ENCODE results near the gene CD1E. TPM values are rescaled to one million over a fixed set of nuclear protein-coding genes. Genes with fewer than 3 reads are reported as not detected.
A peak's percentile ranks its signal among the peaks of the same experiment; 100 is the strongest.

CD1E gene
- polyA plus RNA-seq, 3 donors, result 3.1 to 6.3 (median 3.3) TPM

GRCh38 chr1:158329733-158330132 lies 24.0 kb upstream of the CD1E start:
- Mint-ChIP-seq H3K9me3 (peaks cover 0 to 9% (median 0%) of the 10 kb centered on the region in 7 donors), H3K4me3 (no peak overlapping the region), H3K4me1 (peaks cover 23% of the 10 kb centered on the region), H3K27ac (peak overlapping the region in 1 of 7 donors; percentile 74), H3K36me3 (peaks cover 0 to 6% of the 10 kb centered on the region in 2 donors), H3K27me3 (ENCODE audit: low read depth in 3 of 3) (peaks cover 0 to 4% (median 0%) of the 10 kb centered on the region in 3 donors)
- Histone ChIP-seq H2AFZ (ENCODE audit: insufficient read depth, low read depth, low read length, poor library complexity, severe bottlenecking) (no peak overlapping the region), H3K4me3 (replicated peaks in 1 of 3; ENCODE audit: low read depth in 2 of 3, low read length in 3 of 3) (no peak overlapping the region), H3K4me2 (replicated peaks; ENCODE audit: extremely low read depth, low read length, poor library complexity, severe bottlenecking) (no peak overlapping the region), H3K36me3 (replicated peaks in 1 of 2; ENCODE audit: control insufficient read depth in 1 of 2, insufficient read depth in 2 of 2, low read length in 2 of 2) (no peaks in the 10 kb centered on the region), H4K20me1 (ENCODE audit: insufficient read depth, low read length) (no peaks in the 10 kb centered on the region), H3K79me2 (ENCODE audit: insufficient read depth, low read length) (no peaks in the 10 kb centered on the region), H3K9me3 (replicated peaks in 1 of 2; ENCODE audit: control insufficient read depth in 1 of 2, insufficient read depth in 1 of 2, low read length in 2 of 2) (no peaks in the 10 kb centered on the region), H3K4me1 (ENCODE audit: control insufficient read depth in 1 of 2, insufficient read depth in 2 of 2, low read length in 2 of 2) (peaks cover 58 to 68% of the 10 kb centered on the region in 2 donors), H3K27ac (ENCODE audit: low read depth in 1 of 2, low read length in 2 of 2) (no peak overlapping the region), H3K9ac (ENCODE audit: insufficient read depth, low read length, poor library complexity, severe bottlenecking) (no peak overlapping the region), H3K27me3 (ENCODE audit: control insufficient read depth in 2 of 2, insufficient read depth in 2 of 2, low read length in 2 of 2) (no peaks in the 10 kb centered on the region)
- WGBS (ENCODE audit: insufficient coverage), result no CpG with 5 or more reads among the region's 3 CpGs
- peak; percentile 49 for TF ChIP-seq CTCF (IDR thresholded peaks at IDR 0.05)
- peak in 2 of 3 donors; percentile 30 to 39 for DNase-seq
- intact Hi-C loops (cut with micrococcal nuclease), result loop anchor here in 1 of 2 donors (5.0 kb wide), 2 partner anchors 37 to 82 kb away; no protein-coding TSS in a partner anchor

- Histone ChIP-seq H3K4me3 (replicated peaks in 1 of 3; ENCODE audit: low read depth in 2 of 3, low read length in 3 of 3) (no peak overlapping the region), H3K27me3 (ENCODE audit: control insufficient read depth in 2 of 2, insufficient read depth in 2 of 2, low read length in 2 of 2) (no peaks in the 10 kb centered on the region), H3K79me2 (ENCODE audit: insufficient read depth, low read length) (no peaks in the 10 kb centered on the region), H3K4me1 (ENCODE audit: control insufficient read depth in 1 of 2, insufficient read depth in 2 of 2, low read length in 2 of 2) (peaks cover 54 to 63% of the 10 kb centered on the region in 2 donors), H3K27ac (ENCODE audit: low read depth in 1 of 2, low read length in 2 of 2) (no peak overlapping the region), H3K9me3 (replicated peaks in 1 of 2; ENCODE audit: control insufficient read depth in 1 of 2, insufficient read depth in 1 of 2, low read length in 2 of 2) (no peaks in the 10 kb centered on the region), H4K20me1 (ENCODE audit: insufficient read depth, low read length) (no peaks in the 10 kb centered on the region), H3K9ac (ENCODE audit: insufficient read depth, low read length, poor library complexity, severe bottlenecking) (no peak overlapping the region), H2AFZ (ENCODE audit: insufficient read depth, low read depth, low read length, poor library complexity, severe bottlenecking) (peak overlapping the region; percentile 1), H3K4me2 (replicated peaks; ENCODE audit: extremely low read depth, low read length, poor library complexity, severe bottlenecking) (no peak overlapping the region), H3K36me3 (replicated peaks in 1 of 2; ENCODE audit: control insufficient read depth in 1 of 2, insufficient read depth in 2 of 2, low read length in 2 of 2) (no peaks in the 10 kb centered on the region)
- no peak overlapping the region for H3K27ac Mint-ChIP-seq
- peaks cover 21% of the 10 kb centered on the region for H3K4me1 Mint-ChIP-seq
- intact Hi-C loops (cut with micrococcal nuclease), result loop anchor here in 1 of 2 donors (5.0 kb wide), 2 partner anchors 38 to 83 kb away; no protein-coding TSS in a partner anchor
- peaks cover 0 to 6% of the 10 kb centered on the region in 2 donors for H3K36me3 Mint-ChIP-seq
- H3K9me3 Mint-ChIP-seq, result peaks cover 0 to 9% (median 0%) of the 10 kb centered on the region in 7 donors
- no peak for DNase-seq
- no peak overlapping the region for H3K4me3 Mint-ChIP-seq
- TF ChIP-seq CTCF (IDR thresholded peaks at IDR 0.05), result no peak
- peaks cover 0 to 4% (median 0%) of the 10 kb centered on the region in 3 donors for H3K27me3 Mint-ChIP-seq (ENCODE audit: low read depth in 3 of 3)
- WGBS (ENCODE audit: insufficient coverage), result 87% methylated on average over 6 of the region's 11 CpGs
These were observed 23.1 kb upstream of the CD1E start for GRCh38 chr1:158330391-158331105.

Data from CD14-positive monocyte (primary cell).